SK-N-SH (cell line): ENCODE results near the gene FANCG. TPM values are rescaled to one million over a fixed set of nuclear protein-coding genes. Genes with fewer than 3 reads are reported as not detected.

Source experiments
- CTCF ChIA-PET: fragments of 300-600, 350-600 bp; formaldehyde crosslinking; extraction: SDS; loops from one replicate; lab custom pipeline; 2021; lab: Yijun Ruan, JAX
- POLR2A ChIA-PET: fragments of 350-600 bp; sonication (Branson Sonifier 250); formaldehyde crosslinking; extraction: SDS; loops from one replicate; lab custom pipeline; 2020; ENCODE audit warnings: antibody characterized with exemption, inconsistent platforms; lab: Yijun Ruan, JAX
- DNase-seq: peaks from one replicate; pipeline ENCODE4 v3.0.0; 2012
- H2AFZ ChIP-seq: fragments of 200-600 bp; sonication (generic); 2 replicates; pipeline ENCODE4 v1.8.1; 2016; ENCODE audit warnings: antibody characterized with exemption, mild to moderate bottlenecking, low read depth
- H3F3A ChIP-seq: fragments of 200-600 bp; sonication (generic); replicated peaks from 2 replicates; pipeline ENCODE3; 2016; ENCODE audit warnings: antibody characterized with exemption, mild to moderate bottlenecking; ENCODE audit not compliant: insufficient read depth
- H3K27ac ChIP-seq, 2 experiments: fragments of 200-500 bp in 1 of 2; fragments of 200-600 bp in 1 of 2; sonication (Bioruptor generic) in 1 of 2; sonication (generic), shearing (Covaris generic) in 1 of 2; 2 replicates each; pipeline versions ENCODE4 v1.5.1 to v1.6.1; 2014 to 2016; ENCODE audit warnings: low read depth in 2 of 2, inconsistent platforms in 1 of 2, low read length in 1 of 2, mild to moderate bottlenecking in 1 of 2, mixed read lengths in 1 of 2
- H3K27me3 ChIP-seq: fragments of 200-600 bp; sonication (generic), shearing (Covaris generic); 2 replicates; pipeline ENCODE4 v1.6.1; 2016; ENCODE audit warnings: mixed run types; ENCODE audit not compliant: insufficient read depth
- H3K36me3 ChIP-seq, 2 experiments: fragments of 200-500 bp in 1 of 2; fragments of 200-600 bp in 1 of 2; sonication (Bioruptor generic) in 1 of 2; sonication (generic) in 1 of 2; replicated peaks in 1 of 2; 2 replicates each; pipeline versions ENCODE3 to v1.5.1; 2014 to 2016; ENCODE audit warnings: low read length in 1 of 2, mild to moderate bottlenecking in 1 of 2; ENCODE audit not compliant: insufficient read depth in 2 of 2, control insufficient read depth in 1 of 2
- H3K4me1 ChIP-seq, 2 experiments: fragments of 200-500 bp in 1 of 2; fragments of 200-600 bp in 1 of 2; sonication (Bioruptor generic) in 1 of 2; sonication (generic), shearing (Covaris generic) in 1 of 2; 2 replicates each; pipeline versions ENCODE4 v1.5.1 to v1.6.1; 2014 to 2016; ENCODE audit warnings: low read depth in 1 of 2, low read length in 1 of 2, mixed run types in 1 of 2; ENCODE audit not compliant: insufficient read depth in 2 of 2, control insufficient read depth in 1 of 2
- H3K4me2 ChIP-seq: fragments of 200-600 bp; sonication (generic), shearing (Covaris generic); 2 replicates; pipeline ENCODE4 v1.6.1; 2017; ENCODE audit warnings: mixed run types
- H3K4me3 ChIP-seq, 2 experiments: fragments of 200-500 bp in 1 of 2; fragments of 200-600 bp in 1 of 2; sonication (Bioruptor generic) in 1 of 2; sonication (generic), shearing (Covaris generic) in 1 of 2; 2 replicates each; pipeline versions ENCODE4 v1.5.1 to v1.8.1; 2014 to 2016; ENCODE audit warnings: low read depth in 2 of 2, inconsistent platforms in 1 of 2, low read length in 1 of 2, mild to moderate bottlenecking in 1 of 2, mixed read lengths in 1 of 2, moderate library complexity in 1 of 2
- H3K79me2 ChIP-seq: fragments of 200-600 bp; sonication (generic); 2 replicates; pipeline ENCODE4 v1.8.1; 2017; ENCODE audit warnings: mild to moderate bottlenecking; ENCODE audit not compliant: insufficient read depth
- H3K9ac ChIP-seq: fragments of 200-600 bp; sonication (generic); 2 replicates; pipeline ENCODE4 v1.6.1; 2017; ENCODE audit warnings: mixed run types
- H3K9me2 ChIP-seq: fragments of 200-600 bp; sonication (generic); 2 replicates; pipeline ENCODE4 v1.6.1; 2017; ENCODE audit warnings: mixed run types
- H3K9me3 ChIP-seq: fragments of 200-600 bp; sonication (generic); 2 replicates; pipeline ENCODE4 v1.6.1; 2017; ENCODE audit warnings: mixed run types, mild to moderate bottlenecking, moderate library complexity
- H4K20me1 ChIP-seq: fragments of 200-600 bp; sonication (generic); 2 replicates; pipeline ENCODE4 v1.6.1; 2017; ENCODE audit warnings: mild to moderate bottlenecking, mixed run types; ENCODE audit not compliant: insufficient read depth
- RCOR1 ChIP-seq: fragments of 150-350 bp; IDR thresholded peaks from 2 replicates; pipeline ENCODE4 v1.6.1; 2017; ENCODE audit warnings: antibody characterized with exemption, low read length
- REST ChIP-seq: IDR thresholded peaks from 2 replicates; pipeline ENCODE4 v1.6.1; 2012; ENCODE audit warnings: mild to moderate bottlenecking, low read depth, low read length, moderate library complexity
- SIN3A ChIP-seq: IDR thresholded peaks from 2 replicates; pipeline ENCODE4 v1.6.1; 2012; ENCODE audit warnings: low read depth, mild to moderate bottlenecking, low read length, moderate library complexity, borderline replicate concordance
- WGBS: methylation state at CpG from one replicate; pipeline ENCODE4 v1.1.6; 2017; ENCODE audit warnings: low lambda C conversion rate; 5-methylcytosine and 5-hydroxymethylcytosine counted together
- polyA plus RNA-seq, 3 experiments: library from polyadenylated mRNA; depleted of rRNA; stranded (reverse); fragments of >200 nt; gene quantifications; 2 replicates each; pipeline ENCODE4 v1.2.3, GENCODE V29; 2012
- small RNA-seq, 7 experiments: library from RNA; depleted of rRNA; stranded (forward); fragments of <200 nt; gene quantifications; one replicate each; pipeline ENCODE3, GENCODE V24; 2012

FANCG gene
- polyA plus RNA-seq, 1 of the 3 experiments (the other 2 are of a cell fraction) = 25.6 TPM

GRCh38 chr9:35027860-35028259, 51.9 kb downstream of the FANCG start (continued):
- no peak for TF ChIP-seq RCOR1

GRCh38 chr9:35027374-35027773, 52.4 kb downstream of the FANCG start:
- 88% methylated on average over 1 of the region's 1 CpG for WGBS
- DNase-seq = no peak
- ChIA-PET POLR2A (interaction anchor here (1.0 kb wide), 1 partner anchor 25 kb away, joined by 5 read pairs; no protein-coding TSS in a partner anchor), CTCF (interaction anchor here (0.6 to 2.3 kb wide), 4 partner anchors 24 to 128 kb away, joined by 3 to 11 read pairs (median 7); no protein-coding TSS in a partner anchor)
- peaks cover 0 to 6% of the 10 kb centered on the region in 2 experiments; a peak in 1 of 4 replicates for H3K4me1 ChIP-seq
- no peak overlapping the region for H3K4me2 ChIP-seq
- no peak overlapping the region for H3K27ac ChIP-seq
- no peaks in the 10 kb centered on the region for H3F3A ChIP-seq
- H3K4me3 ChIP-seq = no peak overlapping the region
- no peaks in the 10 kb centered on the region for H4K20me1 ChIP-seq
- no peak overlapping the region for H3K9ac ChIP-seq
- H3K9me3 ChIP-seq = no peaks in the 10 kb centered on the region
- H3K27me3 ChIP-seq = no peaks in the 10 kb centered on the region
- H3K9me2 ChIP-seq = no peaks in the 10 kb centered on the region
- TF ChIP-seq SIN3A (no peak), REST (no peak)
- H2AFZ ChIP-seq = no peak overlapping the region
- H3K36me3 ChIP-seq = peaks cover 0 to 17% of the 10 kb centered on the region in 2 experiments
- H3K79me2 ChIP-seq = no peaks in the 10 kb centered on the region

- CTCF ChIA-PET = interaction anchor here (2.3 kb wide), 1 partner anchor 25 kb away, joined by 10 read pairs; no protein-coding TSS in a partner anchor
- Histone ChIP-seq H3K27ac (0 out of 4 replicates have a peak overlapping the region, but pooled peaks of 1 of the 2 experiments have one; percentile 14), H3K79me2 (no peaks in the 10 kb centered on the region), H4K20me1 (no peaks in the 10 kb centered on the region), H2AFZ (no peak overlapping the region), H3K9me3 (no peaks in the 10 kb centered on the region), H3K4me3 (no peak overlapping the region), H3K36me3 (peaks cover 0 to 17% of the 10 kb centered on the region in 2 experiments), H3K9ac (no peak overlapping the region), H3K4me1 (peaks cover 0 to 6% of the 10 kb centered on the region in 2 experiments; a peak in 1 of 4 replicates), H3K27me3 (no peaks in the 10 kb centered on the region), H3F3A (no peaks in the 10 kb centered on the region), H3K4me2 (0 out of 2 replicates have a peak overlapping the region, but pooled peaks have one; percentile 13), H3K9me2 (no peaks in the 10 kb centered on the region)
- WGBS = 89% methylated on average over 3 of the region's 3 CpGs
- POLR2A ChIA-PET = interaction anchor here (1.0 kb wide), 1 partner anchor 24 kb away, joined by 5 read pairs; no protein-coding TSS in a partner anchor
- no peak for DNase-seq
- TF ChIP-seq SIN3A = no peak
These were observed 53.1 kb downstream of the FANCG start for GRCh38 chr9:35026671-35027070.

Small RNA genes lying within 50 kb of the gene (small RNA-seq; reads per million reads assigned to genes)
- 0 reads per million in 7 experiments for gene RN7SL338P

Other genes with a start within 250 kb of the FANCG start
- not detected in 2 replicates for gene PHF24, start 121.7 kb downstream of the FANCG start, polyA plus RNA-seq (2012; rRNA removed)
- gene DNAJB5, start 90.2 kb downstream of the FANCG start, polyA plus RNA-seq (2012; rRNA removed) = 3.3 and 4.0 TPM in 2 replicates
- 238 and 280 TPM in 2 replicates for gene VCP, start 7.3 kb downstream of the FANCG start, polyA plus RNA-seq (2012; rRNA removed)
- 31.0 and 38.5 TPM in 2 replicates for gene PIGO, start 16.6 kb upstream of the FANCG start, polyA plus RNA-seq (2012; rRNA removed)
- gene STOML2, start 23.2 kb upstream of the FANCG start, polyA plus RNA-seq (2012; rRNA removed) = 229 and 232 TPM in 2 replicates
- gene ATOSB, start 35.9 kb upstream of the FANCG start, polyA plus RNA-seq (2012; rRNA removed) = 42.6 and 46.0 TPM in 2 replicates
- gene UNC13B, start 82.1 kb upstream of the FANCG start, polyA plus RNA-seq (2012; rRNA removed) = 8.1 and 9.8 TPM in 2 replicates